ENCODE results near the gene ZNF791.

- TF ChIP-seq, protein P1, sequence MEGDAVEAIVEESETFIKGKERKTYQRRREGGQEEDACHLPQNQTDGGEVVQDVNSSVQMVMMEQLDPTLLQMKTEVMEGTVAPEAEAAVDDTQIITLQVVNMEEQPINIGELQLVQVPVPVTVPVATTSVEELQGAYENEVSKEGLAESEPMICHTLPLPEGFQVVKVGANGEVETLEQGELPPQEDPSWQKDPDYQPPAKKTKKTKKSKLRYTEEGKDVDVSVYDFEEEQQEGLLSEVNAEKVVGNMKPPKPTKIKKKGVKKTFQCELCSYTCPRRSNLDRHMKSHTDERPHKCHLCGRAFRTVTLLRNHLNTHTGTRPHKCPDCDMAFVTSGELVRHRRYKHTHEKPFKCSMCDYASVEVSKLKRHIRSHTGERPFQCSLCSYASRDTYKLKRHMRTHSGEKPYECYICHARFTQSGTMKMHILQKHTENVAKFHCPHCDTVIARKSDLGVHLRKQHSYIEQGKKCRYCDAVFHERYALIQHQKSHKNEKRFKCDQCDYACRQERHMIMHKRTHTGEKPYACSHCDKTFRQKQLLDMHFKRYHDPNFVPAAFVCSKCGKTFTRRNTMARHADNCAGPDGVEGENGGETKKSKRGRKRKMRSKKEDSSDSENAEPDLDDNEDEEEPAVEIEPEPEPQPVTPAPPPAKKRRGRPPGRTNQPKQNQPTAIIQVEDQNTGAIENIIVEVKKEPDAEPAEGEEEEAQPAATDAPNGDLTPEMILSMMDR (conservative IDR thresholded peaks at IDR 0.05; ENCODE audit: low read depth in 2 of 2) = no peak
- TF ChIP-seq EZH2phosphoT487 (IDR thresholded peaks at IDR 0.05; ENCODE audit: unreplicated experiment) (no peak), EZH2 (IDR thresholded peaks at IDR 0.05; ENCODE audit: low read depth, unreplicated experiment) (no peak), NANOG (IDR thresholded peaks at IDR 0.05; ENCODE audit: borderline replicate concordance) (no peak)
Observed at GRCh38 chr19:12665281-12665573, 54.5 kb downstream of the ZNF791 start.

Measured in GM23338 (cell line).